WTC11 (cell line): ENCODE data around the gene LCLAT1. TPM values are rescaled to one million over a fixed set of nuclear protein-coding genes. Genes with fewer than 3 reads are reported as not detected.

Source experiments
- ATAC-seq: fragments of 200-7000 bp; cut with Tn5 transposase; 2 replicates; pipeline ENCODE4 v1.10.0; 2021; ENCODE audit warnings: mild to moderate bottlenecking, moderate library complexity
- CTCF ChIA-PET: fragments of 300-600 bp; sonication (Branson Sonifier 250); formaldehyde crosslinking; loops from one replicate; lab custom pipeline; 2021; ENCODE audit warnings: antibody characterized with exemption; lab: Charles Lee
- POLR2A ChIA-PET: fragments of 350-600 bp; sonication (Branson Sonifier 250); formaldehyde crosslinking; loops from one replicate; lab custom pipeline; 2021; ENCODE audit warnings: antibody characterized with exemption; lab: Charles Lee
- DNase-seq: peaks from one replicate; pipeline ENCODE4 v3.0.0; 2021; ENCODE audit warnings: low spot score
- H3K27ac Mint-ChIP-seq: 2 replicates; pipeline ENCODE4 v1.8.0; 2021; ENCODE audit warnings: mixed read lengths
- H3K27me3 Mint-ChIP-seq: 2 replicates; pipeline ENCODE4 v1.8.0; 2021; ENCODE audit warnings: low read depth, mild to moderate bottlenecking, moderate library complexity, mixed read lengths
- H3K36me3 Mint-ChIP-seq: 2 replicates; pipeline ENCODE4 v1.8.0; 2021; ENCODE audit warnings: mixed read lengths
- H3K4me1 Mint-ChIP-seq: 2 replicates; pipeline ENCODE4 v1.8.0; 2022; ENCODE audit warnings: mixed read lengths
- H3K4me3 Mint-ChIP-seq: 2 replicates; pipeline ENCODE4 v1.8.0; 2021; ENCODE audit warnings: mild to moderate bottlenecking, moderate library complexity, mixed read lengths
- H3K9me3 Mint-ChIP-seq: 2 replicates; pipeline ENCODE4 v1.8.0; 2021; ENCODE audit warnings: mixed read lengths
- ATF1 ChIP-seq: sonication (generic); formaldehyde crosslinking; IDR thresholded peaks from 2 replicates; pipeline ENCODE4 v1.8.1; 2023; ENCODE audit warnings: mild to moderate bottlenecking, moderate library complexity, missing genetic modification reagents
- CBFB ChIP-seq: sonication (generic); formaldehyde crosslinking; IDR thresholded peaks from 2 replicates; pipeline ENCODE4 v1.8.1; 2022; ENCODE audit warnings: mild to moderate bottlenecking, low read depth, missing genetic modification reagents
- ETV6 ChIP-seq: sonication (generic); formaldehyde crosslinking; IDR thresholded peaks from 2 replicates; pipeline ENCODE4 v1.8.1; 2022; ENCODE audit warnings: mild to moderate bottlenecking, missing genetic modification reagents
- JAZF1 ChIP-seq: fragments of 250-450 bp; sonication (Bioruptor Pico); IDR thresholded peaks from 2 replicates; pipeline ENCODE4 v1.9.0; 2021; ENCODE audit warnings: moderate library complexity, mild to moderate bottlenecking, inconsistent platforms
- MYBL2 ChIP-seq: sonication (generic); formaldehyde crosslinking; IDR thresholded peaks from 2 replicates; pipeline ENCODE4 v1.8.1; 2023; ENCODE audit warnings: mild to moderate bottlenecking, moderate library complexity, missing genetic modification reagents
- NFE2L1 ChIP-seq: sonication (generic); formaldehyde crosslinking; IDR thresholded peaks from 2 replicates; pipeline ENCODE4 v1.8.1; 2023; ENCODE audit warnings: missing genetic modification reagents
- OVOL2 ChIP-seq: fragments of 250-450 bp; sonication (Bioruptor Pico); IDR thresholded peaks from 2 replicates; pipeline ENCODE4 v1.9.0; 2021; ENCODE audit warnings: mild to moderate bottlenecking, borderline replicate concordance
- SMAD4 ChIP-seq: sonication (generic); formaldehyde crosslinking; IDR thresholded peaks from 2 replicates; pipeline ENCODE4 v1.8.0; 2022; ENCODE audit warnings: mild to moderate bottlenecking, missing genetic modification reagents
- ZNF121 ChIP-seq: sonication (generic); formaldehyde crosslinking; IDR thresholded peaks from 2 replicates; pipeline ENCODE4 v1.8.0; 2023; ENCODE audit warnings: missing genetic modification reagents
- ZNF232 ChIP-seq: sonication (generic); formaldehyde crosslinking; IDR thresholded peaks from 2 replicates; pipeline ENCODE4 v1.8.0; 2022; ENCODE audit warnings: mild to moderate bottlenecking, missing genetic modification reagents
- ZNF396 ChIP-seq: fragments of 250-450 bp; sonication (Bioruptor Pico); IDR thresholded peaks from 2 replicates; pipeline ENCODE4 v1.8.0; 2021; ENCODE audit warnings: mild to moderate bottlenecking, moderate library complexity, borderline replicate concordance
- ZNF416 ChIP-seq: fragments of 250-450 bp; sonication (Bioruptor Pico); IDR thresholded peaks from 2 replicates; pipeline ENCODE4 v1.9.0; 2021; ENCODE audit warnings: mild to moderate bottlenecking, inconsistent platforms
- total RNA-seq: library from RNA; stranded (reverse); gene quantifications from 3 replicates; pipeline ENCODE4 v1.2.3, GENCODE V29; 2021
- TF ChIP-seq, protein P1 (sequence below): sonication (generic); formaldehyde crosslinking; IDR thresholded peaks from 2 replicates; pipeline ENCODE4 v1.8.0; 2023; ENCODE audit warnings: missing genetic modification reagents, mild to moderate bottlenecking, borderline replicate concordance
- TF ChIP-seq, protein P2 (sequence below): sonication (generic); formaldehyde crosslinking; IDR thresholded peaks from 2 replicates; pipeline ENCODE4 v1.8.1; 2023; ENCODE audit warnings: mild to moderate bottlenecking, missing genetic modification reagents
- TF ChIP-seq, protein P3 (sequence below): sonication (generic); formaldehyde crosslinking; IDR thresholded peaks from 2 replicates; pipeline ENCODE4 v1.8.0; 2023; ENCODE audit warnings: missing genetic modification reagents
- TF ChIP-seq, protein P4 (sequence below): fragments of 250-450 bp; sonication (Bioruptor Pico); IDR thresholded peaks from 2 replicates; pipeline ENCODE4 v1.9.0; 2021; ENCODE audit warnings: moderate library complexity, mild to moderate bottlenecking, inconsistent platforms, borderline replicate concordance
- TF ChIP-seq, protein P5 (sequence below): sonication (generic); formaldehyde crosslinking; IDR thresholded peaks from 2 replicates; pipeline ENCODE4 v1.8.0; 2023; ENCODE audit warnings: mild to moderate bottlenecking, missing genetic modification reagents
- TF ChIP-seq, protein P6 (sequence below): fragments of 250-450 bp; sonication (Bioruptor Pico); IDR thresholded peaks from 2 replicates; pipeline ENCODE4 v1.8.0; 2021; ENCODE audit warnings: mild to moderate bottlenecking
- TF ChIP-seq, protein P7 (sequence below): sonication (generic); formaldehyde crosslinking; IDR thresholded peaks from 2 replicates; pipeline ENCODE4 v1.8.1; 2022; ENCODE audit warnings: mild to moderate bottlenecking, missing genetic modification reagents, moderate library complexity, borderline replicate concordance
- TF ChIP-seq, protein P8 (sequence below): sonication (generic); formaldehyde crosslinking; IDR thresholded peaks from 2 replicates; pipeline ENCODE4 v1.8.1; 2023; ENCODE audit warnings: mild to moderate bottlenecking, missing genetic modification reagents, moderate library complexity
- TF ChIP-seq, protein P9 (sequence below): sonication (generic); formaldehyde crosslinking; IDR thresholded peaks from 2 replicates; pipeline ENCODE4 v1.8.1; 2022; ENCODE audit warnings: low read depth, mild to moderate bottlenecking, moderate library complexity, missing genetic modification reagents, borderline replicate concordance

Gene LCLAT1
- total RNA-seq, 1 experiment from 2014 or later = 22.3 TPM

DNA sequence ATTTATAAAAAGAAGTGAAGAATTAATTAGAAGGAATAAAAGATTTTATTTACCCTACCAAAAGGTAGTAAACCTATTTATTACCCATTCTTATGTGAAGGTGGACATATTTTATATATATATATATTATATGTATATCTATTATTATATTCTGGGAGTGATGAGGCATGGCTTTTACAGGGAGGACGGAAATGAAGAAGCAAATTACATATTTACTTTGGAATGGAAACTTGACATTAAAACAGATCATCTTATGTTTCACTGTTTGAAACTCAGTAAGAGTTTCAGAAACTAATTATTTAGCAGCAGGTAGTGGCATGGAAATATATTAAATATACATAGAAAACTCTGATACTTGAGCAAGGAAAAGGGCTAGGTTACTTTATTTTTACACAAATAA is 143.4 kb downstream of the LCLAT1 start (continued):
- TF ChIP-seq, protein P1, sequence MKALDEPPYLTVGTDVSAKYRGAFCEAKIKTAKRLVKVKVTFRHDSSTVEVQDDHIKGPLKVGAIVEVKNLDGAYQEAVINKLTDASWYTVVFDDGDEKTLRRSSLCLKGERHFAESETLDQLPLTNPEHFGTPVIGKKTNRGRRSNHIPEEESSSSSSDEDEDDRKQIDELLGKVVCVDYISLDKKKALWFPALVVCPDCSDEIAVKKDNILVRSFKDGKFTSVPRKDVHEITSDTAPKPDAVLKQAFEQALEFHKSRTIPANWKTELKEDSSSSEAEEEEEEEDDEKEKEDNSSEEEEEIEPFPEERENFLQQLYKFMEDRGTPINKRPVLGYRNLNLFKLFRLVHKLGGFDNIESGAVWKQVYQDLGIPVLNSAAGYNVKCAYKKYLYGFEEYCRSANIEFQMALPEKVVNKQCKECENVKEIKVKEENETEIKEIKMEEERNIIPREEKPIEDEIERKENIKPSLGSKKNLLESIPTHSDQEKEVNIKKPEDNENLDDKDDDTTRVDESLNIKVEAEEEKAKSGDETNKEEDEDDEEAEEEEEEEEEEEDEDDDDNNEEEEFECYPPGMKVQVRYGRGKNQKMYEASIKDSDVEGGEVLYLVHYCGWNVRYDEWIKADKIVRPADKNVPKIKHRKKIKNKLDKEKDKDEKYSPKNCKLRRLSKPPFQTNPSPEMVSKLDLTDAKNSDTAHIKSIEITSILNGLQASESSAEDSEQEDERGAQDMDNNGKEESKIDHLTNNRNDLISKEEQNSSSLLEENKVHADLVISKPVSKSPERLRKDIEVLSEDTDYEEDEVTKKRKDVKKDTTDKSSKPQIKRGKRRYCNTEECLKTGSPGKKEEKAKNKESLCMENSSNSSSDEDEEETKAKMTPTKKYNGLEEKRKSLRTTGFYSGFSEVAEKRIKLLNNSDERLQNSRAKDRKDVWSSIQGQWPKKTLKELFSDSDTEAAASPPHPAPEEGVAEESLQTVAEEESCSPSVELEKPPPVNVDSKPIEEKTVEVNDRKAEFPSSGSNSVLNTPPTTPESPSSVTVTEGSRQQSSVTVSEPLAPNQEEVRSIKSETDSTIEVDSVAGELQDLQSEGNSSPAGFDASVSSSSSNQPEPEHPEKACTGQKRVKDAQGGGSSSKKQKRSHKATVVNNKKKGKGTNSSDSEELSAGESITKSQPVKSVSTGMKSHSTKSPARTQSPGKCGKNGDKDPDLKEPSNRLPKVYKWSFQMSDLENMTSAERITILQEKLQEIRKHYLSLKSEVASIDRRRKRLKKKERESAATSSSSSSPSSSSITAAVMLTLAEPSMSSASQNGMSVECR (CRISPR knock-in tag) = no peak
- no peak for TF ChIP-seq JAZF1
- no peak for TF ChIP-seq MYBL2
- TF ChIP-seq, protein P2, sequence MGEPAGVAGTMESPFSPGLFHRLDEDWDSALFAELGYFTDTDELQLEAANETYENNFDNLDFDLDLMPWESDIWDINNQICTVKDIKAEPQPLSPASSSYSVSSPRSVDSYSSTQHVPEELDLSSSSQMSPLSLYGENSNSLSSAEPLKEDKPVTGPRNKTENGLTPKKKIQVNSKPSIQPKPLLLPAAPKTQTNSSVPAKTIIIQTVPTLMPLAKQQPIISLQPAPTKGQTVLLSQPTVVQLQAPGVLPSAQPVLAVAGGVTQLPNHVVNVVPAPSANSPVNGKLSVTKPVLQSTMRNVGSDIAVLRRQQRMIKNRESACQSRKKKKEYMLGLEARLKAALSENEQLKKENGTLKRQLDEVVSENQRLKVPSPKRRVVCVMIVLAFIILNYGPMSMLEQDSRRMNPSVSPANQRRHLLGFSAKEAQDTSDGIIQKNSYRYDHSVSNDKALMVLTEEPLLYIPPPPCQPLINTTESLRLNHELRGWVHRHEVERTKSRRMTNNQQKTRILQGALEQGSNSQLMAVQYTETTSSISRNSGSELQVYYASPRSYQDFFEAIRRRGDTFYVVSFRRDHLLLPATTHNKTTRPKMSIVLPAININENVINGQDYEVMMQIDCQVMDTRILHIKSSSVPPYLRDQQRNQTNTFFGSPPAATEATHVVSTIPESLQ (CRISPR knock-in tag) = no peak
- TF ChIP-seq ZNF232 (CRISPR knock-in tag) = no peak
- no peak for TF ChIP-seq ETV6 (CRISPR knock-in tag)
- TF ChIP-seq, protein P3, sequence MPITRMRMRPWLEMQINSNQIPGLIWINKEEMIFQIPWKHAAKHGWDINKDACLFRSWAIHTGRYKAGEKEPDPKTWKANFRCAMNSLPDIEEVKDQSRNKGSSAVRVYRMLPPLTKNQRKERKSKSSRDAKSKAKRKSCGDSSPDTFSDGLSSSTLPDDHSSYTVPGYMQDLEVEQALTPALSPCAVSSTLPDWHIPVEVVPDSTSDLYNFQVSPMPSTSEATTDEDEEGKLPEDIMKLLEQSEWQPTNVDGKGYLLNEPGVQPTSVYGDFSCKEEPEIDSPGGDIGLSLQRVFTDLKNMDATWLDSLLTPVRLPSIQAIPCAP (CRISPR knock-in tag) = no peak
- TF ChIP-seq ZNF416 (CRISPR knock-in tag) = no peak
- TF ChIP-seq, protein P4, sequence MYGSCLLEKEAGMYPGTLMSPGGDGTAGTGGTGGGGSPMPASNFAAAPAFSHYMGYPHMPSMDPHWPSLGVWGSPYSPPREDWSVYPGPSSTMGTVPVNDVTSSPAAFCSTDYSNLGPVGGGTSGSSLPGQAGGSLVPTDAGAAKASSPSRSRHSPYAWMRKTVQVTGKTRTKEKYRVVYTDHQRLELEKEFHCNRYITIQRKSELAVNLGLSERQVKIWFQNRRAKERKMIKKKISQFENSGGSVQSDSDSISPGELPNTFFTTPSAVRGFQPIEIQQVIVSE (CRISPR knock-in tag) = no peak
- no peak for TF ChIP-seq ZNF121

DNA sequence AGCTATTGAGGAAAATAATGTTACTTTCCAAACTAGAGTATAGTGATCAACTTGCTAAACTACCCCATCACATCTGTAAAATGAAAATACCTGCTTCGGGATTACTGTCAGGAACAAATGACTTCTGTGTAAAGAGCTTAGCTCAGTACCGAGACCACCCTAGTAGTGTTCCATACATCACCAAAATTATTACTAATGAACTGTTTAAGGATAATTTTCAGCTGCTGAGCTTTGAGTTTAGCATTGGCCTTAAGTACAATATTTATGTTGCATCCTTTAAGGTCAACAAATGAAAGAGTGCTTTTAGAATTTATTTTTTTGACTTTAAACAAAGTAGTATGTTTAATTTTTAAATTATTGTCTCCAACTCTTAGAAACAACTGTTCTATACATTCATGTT is 144.1 kb downstream of the LCLAT1 start:
- ChIA-PET POLR2A (no interaction called here), CTCF (interaction anchor here (1.1 kb wide), 1 partner anchor 120 kb away, joined by 4 read pairs; no protein-coding TSS in a partner anchor)
- Mint-ChIP-seq H3K27ac (no peak overlapping the region), H3K4me3 (no peak overlapping the region), H3K27me3 (no peaks in the 10 kb centered on the region), H3K9me3 (peaks cover 5% of the 10 kb centered on the region), H3K4me1 (no peaks in the 10 kb centered on the region), H3K36me3 (no peaks in the 10 kb centered on the region)
- DNase-seq (no peak), ATAC-seq (no peak)
- TF ChIP-seq, protein P5, sequence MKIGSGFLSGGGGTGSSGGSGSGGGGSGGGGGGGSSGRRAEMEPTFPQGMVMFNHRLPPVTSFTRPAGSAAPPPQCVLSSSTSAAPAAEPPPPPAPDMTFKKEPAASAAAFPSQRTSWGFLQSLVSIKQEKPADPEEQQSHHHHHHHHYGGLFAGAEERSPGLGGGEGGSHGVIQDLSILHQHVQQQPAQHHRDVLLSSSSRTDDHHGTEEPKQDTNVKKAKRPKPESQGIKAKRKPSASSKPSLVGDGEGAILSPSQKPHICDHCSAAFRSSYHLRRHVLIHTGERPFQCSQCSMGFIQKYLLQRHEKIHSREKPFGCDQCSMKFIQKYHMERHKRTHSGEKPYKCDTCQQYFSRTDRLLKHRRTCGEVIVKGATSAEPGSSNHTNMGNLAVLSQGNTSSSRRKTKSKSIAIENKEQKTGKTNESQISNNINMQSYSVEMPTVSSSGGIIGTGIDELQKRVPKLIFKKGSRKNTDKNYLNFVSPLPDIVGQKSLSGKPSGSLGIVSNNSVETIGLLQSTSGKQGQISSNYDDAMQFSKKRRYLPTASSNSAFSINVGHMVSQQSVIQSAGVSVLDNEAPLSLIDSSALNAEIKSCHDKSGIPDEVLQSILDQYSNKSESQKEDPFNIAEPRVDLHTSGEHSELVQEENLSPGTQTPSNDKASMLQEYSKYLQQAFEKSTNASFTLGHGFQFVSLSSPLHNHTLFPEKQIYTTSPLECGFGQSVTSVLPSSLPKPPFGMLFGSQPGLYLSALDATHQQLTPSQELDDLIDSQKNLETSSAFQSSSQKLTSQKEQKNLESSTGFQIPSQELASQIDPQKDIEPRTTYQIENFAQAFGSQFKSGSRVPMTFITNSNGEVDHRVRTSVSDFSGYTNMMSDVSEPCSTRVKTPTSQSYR = no peak
- TF ChIP-seq ATF1 (CRISPR knock-in tag) = no peak
- TF ChIP-seq SMAD4 = no peak
- TF ChIP-seq, protein P6, sequence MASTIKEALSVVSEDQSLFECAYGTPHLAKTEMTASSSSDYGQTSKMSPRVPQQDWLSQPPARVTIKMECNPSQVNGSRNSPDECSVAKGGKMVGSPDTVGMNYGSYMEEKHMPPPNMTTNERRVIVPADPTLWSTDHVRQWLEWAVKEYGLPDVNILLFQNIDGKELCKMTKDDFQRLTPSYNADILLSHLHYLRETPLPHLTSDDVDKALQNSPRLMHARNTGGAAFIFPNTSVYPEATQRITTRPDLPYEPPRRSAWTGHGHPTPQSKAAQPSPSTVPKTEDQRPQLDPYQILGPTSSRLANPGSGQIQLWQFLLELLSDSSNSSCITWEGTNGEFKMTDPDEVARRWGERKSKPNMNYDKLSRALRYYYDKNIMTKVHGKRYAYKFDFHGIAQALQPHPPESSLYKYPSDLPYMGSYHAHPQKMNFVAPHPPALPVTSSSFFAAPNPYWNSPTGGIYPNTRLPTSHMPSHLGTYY (CRISPR knock-in tag) = no peak
- TF ChIP-seq NFE2L1 = no peak
- TF ChIP-seq, protein P7, sequence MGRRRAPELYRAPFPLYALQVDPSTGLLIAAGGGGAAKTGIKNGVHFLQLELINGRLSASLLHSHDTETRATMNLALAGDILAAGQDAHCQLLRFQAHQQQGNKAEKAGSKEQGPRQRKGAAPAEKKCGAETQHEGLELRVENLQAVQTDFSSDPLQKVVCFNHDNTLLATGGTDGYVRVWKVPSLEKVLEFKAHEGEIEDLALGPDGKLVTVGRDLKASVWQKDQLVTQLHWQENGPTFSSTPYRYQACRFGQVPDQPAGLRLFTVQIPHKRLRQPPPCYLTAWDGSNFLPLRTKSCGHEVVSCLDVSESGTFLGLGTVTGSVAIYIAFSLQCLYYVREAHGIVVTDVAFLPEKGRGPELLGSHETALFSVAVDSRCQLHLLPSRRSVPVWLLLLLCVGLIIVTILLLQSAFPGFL = no peak
- TF ChIP-seq CBFB (CRISPR knock-in tag) = no peak
- TF ChIP-seq, protein P8, sequence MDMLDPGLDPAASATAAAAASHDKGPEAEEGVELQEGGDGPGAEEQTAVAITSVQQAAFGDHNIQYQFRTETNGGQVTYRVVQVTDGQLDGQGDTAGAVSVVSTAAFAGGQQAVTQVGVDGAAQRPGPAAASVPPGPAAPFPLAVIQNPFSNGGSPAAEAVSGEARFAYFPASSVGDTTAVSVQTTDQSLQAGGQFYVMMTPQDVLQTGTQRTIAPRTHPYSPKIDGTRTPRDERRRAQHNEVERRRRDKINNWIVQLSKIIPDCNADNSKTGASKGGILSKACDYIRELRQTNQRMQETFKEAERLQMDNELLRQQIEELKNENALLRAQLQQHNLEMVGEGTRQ (CRISPR knock-in tag) = no peak
- TF ChIP-seq, protein P9, sequence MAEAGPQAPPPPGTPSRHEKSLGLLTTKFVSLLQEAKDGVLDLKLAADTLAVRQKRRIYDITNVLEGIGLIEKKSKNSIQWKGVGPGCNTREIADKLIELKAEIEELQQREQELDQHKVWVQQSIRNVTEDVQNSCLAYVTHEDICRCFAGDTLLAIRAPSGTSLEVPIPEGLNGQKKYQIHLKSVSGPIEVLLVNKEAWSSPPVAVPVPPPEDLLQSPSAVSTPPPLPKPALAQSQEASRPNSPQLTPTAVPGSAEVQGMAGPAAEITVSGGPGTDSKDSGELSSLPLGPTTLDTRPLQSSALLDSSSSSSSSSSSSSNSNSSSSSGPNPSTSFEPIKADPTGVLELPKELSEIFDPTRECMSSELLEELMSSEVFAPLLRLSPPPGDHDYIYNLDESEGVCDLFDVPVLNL (CRISPR knock-in tag) = no peak
- TF ChIP-seq OVOL2 (CRISPR knock-in tag) = no peak
- TF ChIP-seq ZNF396 (CRISPR knock-in tag) = no peak
